LNCAP (cell line): ENCODE data around the gene HYOU1.

Experiments
- TF ChIP-seq, protein P1 (sequence below): fragments of 450-650 bp; IDR thresholded peaks from 2 replicates; pipeline ENCODE4 v1.5.1; 2017; ENCODE audit warnings: mild to moderate bottlenecking

Gene HYOU1

DNA sequence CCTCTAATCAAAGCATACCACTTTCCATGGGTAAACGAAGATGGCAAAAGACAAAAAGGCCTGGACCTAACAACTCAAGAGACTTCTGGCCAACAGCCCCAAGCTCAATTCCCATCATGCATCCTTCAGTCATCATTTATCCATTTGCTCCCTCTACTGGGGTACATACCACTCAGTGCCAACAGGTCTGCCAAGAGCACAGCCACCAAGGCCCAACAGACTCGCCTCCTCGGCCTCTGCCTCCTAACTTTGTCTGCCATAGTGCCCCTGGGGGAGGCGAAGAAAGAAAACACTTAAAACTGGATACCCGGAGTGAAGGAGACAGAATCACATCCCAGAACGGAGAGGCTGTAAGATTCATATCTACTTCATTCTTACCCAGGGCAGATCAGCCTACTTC is 1.1 kb downstream of the HYOU1 start:
- TF ChIP-seq, protein P1, sequence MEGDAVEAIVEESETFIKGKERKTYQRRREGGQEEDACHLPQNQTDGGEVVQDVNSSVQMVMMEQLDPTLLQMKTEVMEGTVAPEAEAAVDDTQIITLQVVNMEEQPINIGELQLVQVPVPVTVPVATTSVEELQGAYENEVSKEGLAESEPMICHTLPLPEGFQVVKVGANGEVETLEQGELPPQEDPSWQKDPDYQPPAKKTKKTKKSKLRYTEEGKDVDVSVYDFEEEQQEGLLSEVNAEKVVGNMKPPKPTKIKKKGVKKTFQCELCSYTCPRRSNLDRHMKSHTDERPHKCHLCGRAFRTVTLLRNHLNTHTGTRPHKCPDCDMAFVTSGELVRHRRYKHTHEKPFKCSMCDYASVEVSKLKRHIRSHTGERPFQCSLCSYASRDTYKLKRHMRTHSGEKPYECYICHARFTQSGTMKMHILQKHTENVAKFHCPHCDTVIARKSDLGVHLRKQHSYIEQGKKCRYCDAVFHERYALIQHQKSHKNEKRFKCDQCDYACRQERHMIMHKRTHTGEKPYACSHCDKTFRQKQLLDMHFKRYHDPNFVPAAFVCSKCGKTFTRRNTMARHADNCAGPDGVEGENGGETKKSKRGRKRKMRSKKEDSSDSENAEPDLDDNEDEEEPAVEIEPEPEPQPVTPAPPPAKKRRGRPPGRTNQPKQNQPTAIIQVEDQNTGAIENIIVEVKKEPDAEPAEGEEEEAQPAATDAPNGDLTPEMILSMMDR: peak; percentile 22; the same call in 1 of the 2 replicates

DNA sequence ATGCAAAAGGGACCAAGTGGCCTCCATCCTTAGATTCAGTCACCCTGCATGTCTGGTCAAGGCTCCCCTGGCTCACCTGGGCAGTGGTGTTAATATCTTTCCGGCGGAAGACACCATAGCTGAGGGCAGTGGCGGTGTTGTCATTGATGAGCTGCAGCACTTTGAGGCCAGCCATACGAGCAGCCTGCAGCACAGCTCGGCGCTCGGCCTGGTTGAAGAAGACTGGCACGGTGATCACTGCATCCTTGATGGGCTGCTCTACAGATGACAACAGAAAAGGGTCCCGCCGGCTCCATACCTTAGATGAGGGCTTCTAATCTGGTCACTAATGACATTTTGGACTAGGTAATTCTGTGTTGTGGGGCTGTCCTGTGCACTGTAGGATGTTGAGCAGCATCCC is 2.6 kb downstream of the HYOU1 start:
- TF ChIP-seq, protein P1: no peak

DNA sequence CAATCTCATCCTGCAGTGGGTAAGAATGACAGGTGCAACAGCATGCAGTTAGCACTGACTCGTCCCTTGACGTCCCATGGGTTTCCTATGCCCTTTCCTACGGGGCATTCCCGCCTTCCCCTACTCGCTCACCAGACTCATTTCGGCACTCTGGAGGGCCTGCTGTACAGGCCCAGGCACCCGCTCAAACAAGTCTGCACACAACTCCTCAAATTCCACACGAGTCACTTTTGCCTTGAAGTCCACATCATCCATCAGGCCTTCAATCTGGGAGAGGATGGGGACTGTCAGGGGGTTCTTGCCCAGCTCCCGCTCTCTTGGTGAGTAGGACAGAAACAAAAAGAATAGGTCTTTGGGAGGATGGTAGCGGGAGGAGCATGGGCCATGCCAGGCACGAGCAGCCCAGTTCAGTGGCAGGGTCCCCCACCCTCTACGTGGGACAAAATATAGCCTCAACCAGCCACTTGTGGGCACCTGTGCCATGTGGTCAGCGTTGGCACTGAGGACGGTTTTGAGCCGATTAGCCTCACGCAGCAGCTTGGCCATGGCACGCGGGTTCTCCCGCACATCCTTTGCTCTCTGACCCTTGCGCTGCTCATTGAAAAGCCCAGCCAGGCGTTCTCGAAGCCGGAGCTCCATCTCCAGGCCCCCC is 4.7 kb downstream of the HYOU1 start:
- TF ChIP-seq, protein P1: no peak

DNA sequence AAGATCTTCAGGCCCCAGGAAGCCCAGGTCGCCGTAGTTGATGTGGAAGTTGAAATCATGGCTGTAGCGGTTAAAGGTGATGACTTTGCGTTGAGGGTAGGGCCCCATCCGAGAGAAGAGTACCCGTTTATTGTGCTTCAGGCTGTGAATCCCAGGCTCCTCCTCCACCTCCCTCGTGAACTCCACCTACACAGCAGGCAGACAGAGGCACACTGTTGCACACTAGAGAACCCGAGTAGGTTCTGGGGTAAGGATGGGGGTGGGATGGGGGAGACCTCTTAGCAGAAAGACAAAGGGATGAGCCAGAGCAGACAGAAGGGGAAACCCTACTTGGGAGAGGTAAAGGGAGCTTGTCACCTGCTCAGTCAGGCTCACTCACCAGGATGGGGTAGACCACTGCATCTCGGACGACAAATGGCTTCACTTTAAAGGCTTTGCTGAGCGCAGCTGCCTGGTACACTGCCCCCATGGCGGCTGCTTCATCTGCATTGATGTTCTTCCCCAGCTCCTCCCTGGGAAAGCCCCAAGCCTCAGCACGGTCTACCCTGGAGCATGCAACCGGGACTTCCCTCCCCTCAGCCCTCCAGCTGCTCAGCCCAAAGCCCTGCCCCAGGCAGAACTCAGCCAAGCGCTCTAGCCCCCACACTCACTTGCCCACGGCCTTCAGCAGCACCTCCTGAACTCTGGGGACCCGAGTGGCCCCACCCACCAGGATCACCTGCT is 5.4 kb downstream of the HYOU1 start:
- TF ChIP-seq, protein P1: no peak

DNA sequence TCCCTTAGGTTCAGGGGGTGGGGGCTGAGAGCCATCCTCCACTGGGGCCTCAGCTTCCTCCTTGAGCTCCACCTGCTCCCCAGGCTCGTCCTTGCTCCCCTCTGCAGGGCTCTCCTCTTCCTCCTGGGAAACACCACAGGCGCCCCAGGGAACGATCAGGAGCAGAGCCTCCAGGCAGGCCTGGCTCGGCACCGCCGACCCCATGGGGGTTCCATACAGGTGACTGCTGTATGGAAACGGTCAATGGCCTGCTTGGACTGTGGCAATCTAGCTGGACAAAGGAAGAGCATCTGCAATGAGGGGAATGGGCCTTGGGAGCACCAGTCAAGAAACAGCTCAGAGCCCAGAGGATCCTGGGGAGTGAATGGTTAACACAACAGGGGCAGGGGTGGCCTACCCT is 7.9 kb downstream of the HYOU1 start:
- TF ChIP-seq, protein P1: no peak

DNA sequence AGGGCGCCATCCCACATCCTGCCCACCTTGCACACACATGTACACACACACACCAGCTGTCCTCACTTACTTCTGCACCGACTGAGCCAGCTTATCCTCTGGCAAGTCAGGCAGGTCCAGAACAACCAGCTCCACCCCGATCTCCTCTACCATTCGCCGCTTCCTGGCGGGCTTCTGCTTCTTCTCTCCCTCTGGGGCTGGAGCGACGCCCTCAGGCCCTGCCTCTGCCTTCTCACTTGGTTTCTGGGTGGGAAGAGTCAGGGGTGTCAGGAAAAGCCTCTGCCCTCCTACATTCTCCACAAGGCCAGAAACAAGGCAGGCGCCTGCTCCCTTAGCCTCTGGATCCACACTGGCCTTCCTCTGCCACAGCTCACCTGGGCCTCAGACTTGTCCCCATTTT is 8.4 kb downstream of the HYOU1 start:
- TF ChIP-seq, protein P1: no peak

DNA sequence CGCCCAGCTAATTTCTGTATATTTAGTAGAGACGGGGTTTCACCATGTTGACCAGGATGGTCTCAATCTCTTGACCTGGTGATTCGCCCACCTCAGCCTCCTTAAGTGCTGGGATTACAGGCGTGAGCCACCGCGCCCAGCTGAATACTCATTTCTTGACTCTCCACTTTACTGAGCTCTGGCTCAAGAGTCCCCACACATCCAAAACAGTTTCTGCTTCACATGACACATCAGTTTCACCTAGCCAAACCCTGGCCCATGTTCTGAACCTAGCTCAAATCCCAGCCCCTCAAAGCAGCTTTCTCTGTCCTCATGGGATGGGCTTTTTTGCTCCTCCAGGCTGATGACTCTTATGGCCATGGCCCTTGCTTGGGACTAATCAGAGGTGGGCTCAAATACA is 9.8 kb downstream of the HYOU1 start:
- TF ChIP-seq, protein P1: no peak
